GM18505 (cell line): ENCODE data around the gene PTER.
A peak's percentile ranks its signal among the peaks of the same experiment; 100 is the strongest.

Source experiments
- ATAC-seq: cut with Tn5 transposase; IDR thresholded peaks from one replicate; pipeline ENCODE4 v1.9.1; 2021; ENCODE audit not compliant: unreplicated experiment
- POLR2A ChIP-seq: IDR thresholded peaks from 4 replicates; pipeline ENCODE4 v1.6.1; 2011; ENCODE audit warnings: borderline replicate concordance; ENCODE audit not compliant: insufficient read depth, insufficient read length; ENCODE audit errors: extremely low read depth

The PTER gene

GRCh38 chr10:16436758-16437539 lies at the start of gene PTER:
Gene PTER (plus strand): TSS chr10:16437010. CDS start chr10:16484385, 47,375 bp downstream.
- ATAC-seq = peak; percentile 98
- TF ChIP-seq POLR2A = peak; percentile 86

- ATAC-seq = no peak
- no peak for TF ChIP-seq POLR2A
These were observed 44.2 kb upstream of the PTER start for GRCh38 chr10:16392531-16393069.

- TF ChIP-seq POLR2A = no peak
- ATAC-seq = no peak
These were observed 43.4 kb upstream of the PTER start for GRCh38 chr10:16393271-16393858.

- ATAC-seq = no peak
- no peak for TF ChIP-seq POLR2A
These were observed 35.4 kb upstream of the PTER start for GRCh38 chr10:16401416-16401815.

- no peak for TF ChIP-seq POLR2A
- ATAC-seq = no peak
These were observed 28.4 kb upstream of the PTER start for GRCh38 chr10:16408379-16408778.

GRCh38 chr10:16417341-16417740 lies 19.5 kb upstream of the PTER start:
- TF ChIP-seq POLR2A = no peak
- ATAC-seq = no peak

GRCh38 chr10:16423599-16423998 lies 13.2 kb upstream of the PTER start:
- no peak for TF ChIP-seq POLR2A
- no peak for ATAC-seq

GRCh38 chr10:16425449-16425848 lies 11.4 kb upstream of the PTER start:
- TF ChIP-seq POLR2A = no peak

GRCh38 chr10:16429539-16429938 lies 7.3 kb upstream of the PTER start:
- no peak for TF ChIP-seq POLR2A
- no peak for ATAC-seq

More at GRCh38 chr10:16425449-16425848, 11.4 kb upstream of the PTER start:
- ATAC-seq = no peak

GRCh38 chr10:16436367-16436757 lies 448 bp upstream of the PTER start:
- ATAC-seq = peak; percentile 8

GRCh38 chr10:16437540-16437894 lies 707 bp downstream of the PTER start:
- no peak for ATAC-seq
- TF ChIP-seq POLR2A = no peak

More at GRCh38 chr10:16436367-16436757, 448 bp upstream of the PTER start:
- TF ChIP-seq POLR2A = no peak

GRCh38 chr10:16439295-16439694 lies 2.5 kb downstream of the PTER start:
- TF ChIP-seq POLR2A = no peak
- ATAC-seq = no peak

GRCh38 chr10:16440396-16441133 lies 3.8 kb downstream of the PTER start:
- TF ChIP-seq POLR2A = no peak

More at GRCh38 chr10:16440396-16441133, 3.8 kb downstream of the PTER start:
- no peak for ATAC-seq
